ENCODE measurements around the gene LRRC3.

GRCh38 chr21:44508711-44509445 is 53.6 kb downstream of the LRRC3 start:
- no peak for TF ChIP-seq CTCF (IDR thresholded peaks at IDR 0.05)
- TF ChIP-seq POLR2A (IDR thresholded peaks at IDR 0.05), result no peak
